Measurements from ENCODE around the gene DPP7.

DNA sequence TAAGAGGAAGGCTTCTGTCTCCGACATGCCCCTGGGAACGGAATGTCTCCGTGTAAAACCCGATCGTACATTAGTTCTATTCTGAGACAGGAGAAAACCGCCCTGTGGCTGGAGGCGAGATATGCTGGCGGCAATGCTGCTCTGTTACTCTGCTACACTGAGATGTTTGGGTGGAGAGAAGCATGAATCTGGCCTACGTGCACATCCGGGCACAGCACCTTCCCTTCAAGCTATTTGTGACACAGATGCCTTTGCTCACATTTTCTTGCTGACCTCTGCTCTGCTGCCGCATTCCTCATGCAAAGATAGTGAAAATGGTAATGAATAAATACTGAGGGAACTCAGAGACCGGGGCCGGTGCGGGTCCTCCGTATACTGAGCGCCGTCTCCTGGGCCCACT is 2.2 kb upstream of the DPP7 start:
- TF ChIP-seq, protein P1, sequence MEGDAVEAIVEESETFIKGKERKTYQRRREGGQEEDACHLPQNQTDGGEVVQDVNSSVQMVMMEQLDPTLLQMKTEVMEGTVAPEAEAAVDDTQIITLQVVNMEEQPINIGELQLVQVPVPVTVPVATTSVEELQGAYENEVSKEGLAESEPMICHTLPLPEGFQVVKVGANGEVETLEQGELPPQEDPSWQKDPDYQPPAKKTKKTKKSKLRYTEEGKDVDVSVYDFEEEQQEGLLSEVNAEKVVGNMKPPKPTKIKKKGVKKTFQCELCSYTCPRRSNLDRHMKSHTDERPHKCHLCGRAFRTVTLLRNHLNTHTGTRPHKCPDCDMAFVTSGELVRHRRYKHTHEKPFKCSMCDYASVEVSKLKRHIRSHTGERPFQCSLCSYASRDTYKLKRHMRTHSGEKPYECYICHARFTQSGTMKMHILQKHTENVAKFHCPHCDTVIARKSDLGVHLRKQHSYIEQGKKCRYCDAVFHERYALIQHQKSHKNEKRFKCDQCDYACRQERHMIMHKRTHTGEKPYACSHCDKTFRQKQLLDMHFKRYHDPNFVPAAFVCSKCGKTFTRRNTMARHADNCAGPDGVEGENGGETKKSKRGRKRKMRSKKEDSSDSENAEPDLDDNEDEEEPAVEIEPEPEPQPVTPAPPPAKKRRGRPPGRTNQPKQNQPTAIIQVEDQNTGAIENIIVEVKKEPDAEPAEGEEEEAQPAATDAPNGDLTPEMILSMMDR (IDR thresholded peaks at IDR 0.05), result no peak
- no peak for TF ChIP-seq POLR2A (IDR thresholded peaks at IDR 0.05)

Data from lower leg skin (tissue), 3 donors.